Uterus (tissue), 4 donors: Measurements from ENCODE around the gene SFMBT2. TPM values are rescaled to one million over a fixed set of nuclear protein-coding genes. Genes with fewer than 3 reads are reported as not detected.

Experiments used
- DNase-seq, 2 donors: peaks; one replicate each; pipeline ENCODE4 v3.0.0-alpha.2; 2019 to 2020
- H3K27ac ChIP-seq, 2 donors: fragments of 200-600 bp; sonication (generic); 1 replicate in 1 of 2; 2 replicates in 1 of 2; pipeline ENCODE4 v1.5.1; 2016 to 2018
- H3K27me3 ChIP-seq, 2 donors: fragments of 200-600 bp; sonication (generic); one replicate each; pipeline ENCODE4 v1.5.1; 2018 to 2019; ENCODE audit warnings: control low read depth in 1 of 2
- H3K36me3 ChIP-seq, 2 donors: fragments of 200-600 bp; sonication (generic); one replicate each; pipeline ENCODE4 v1.5.1; 2019; ENCODE audit warnings: control low read depth in 1 of 2
- H3K4me1 ChIP-seq, 2 donors: fragments of 200-600 bp; sonication (generic); one replicate each; pipeline ENCODE4 v1.5.1; 2018 to 2019; ENCODE audit warnings: control low read depth in 1 of 2
- H3K4me3 ChIP-seq, 2 donors: fragments of 200-600 bp; sonication (generic); 1 replicate in 1 of 2; 2 replicates in 1 of 2; pipeline ENCODE4 v1.5.1; 2018 to 2019; ENCODE audit warnings: mild to moderate bottlenecking in 1 of 2
- H3K9me3 ChIP-seq, 2 donors: fragments of 200-600 bp; sonication (generic); one replicate each; pipeline ENCODE4 v1.5.1; 2019; ENCODE audit warnings: control low read depth in 1 of 2
- POLR2A ChIP-seq, 2 donors: fragments of 450-650 bp; IDR thresholded peaks; one replicate each; pipeline ENCODE4 v1.6.1; 2016; ENCODE audit warnings: antibody characterized with exemption in 2 of 2, mild to moderate bottlenecking in 1 of 2, moderate library complexity in 1 of 2
- intact Hi-C: fragments of 100-400 bp; cut with DNase I; formaldehyde crosslinking; loops from one replicate; pipeline ENCODE4 v1.15.1; 2023; ENCODE audit warnings: low total_unique reads
- total RNA-seq, 4 donors: library from RNA; depleted of rRNA in 3 of 4; stranded (reverse); fragments of >200 nt in 3 of 4; gene quantifications; one replicate each; pipeline versions ENCODE4 v1.1.0 to v1.2.4, GENCODE V29; 2014 to 2023
- TF ChIP-seq, protein P1 (sequence below), 4 experiments: fragments of 200-600 bp in 2 of 4; fragments of 450-650 bp in 2 of 4; sonication (generic) in 2 of 4; IDR thresholded peaks; one replicate each; pipeline ENCODE4 v1.5.1; 2016 to 2019; ENCODE audit warnings: antibody characterized with exemption in 4 of 4, mild to moderate bottlenecking in 2 of 4, moderate library complexity in 1 of 4
- donor health status: DM: yes; HTN: yes; CAD: no.

The SFMBT2 gene
- total RNA-seq = 10 to 100 TPM in 3 of 4 donors, 1 to 10 TPM in 1; 7.7 to 23.4 (median 14.7) TPM

DNA sequence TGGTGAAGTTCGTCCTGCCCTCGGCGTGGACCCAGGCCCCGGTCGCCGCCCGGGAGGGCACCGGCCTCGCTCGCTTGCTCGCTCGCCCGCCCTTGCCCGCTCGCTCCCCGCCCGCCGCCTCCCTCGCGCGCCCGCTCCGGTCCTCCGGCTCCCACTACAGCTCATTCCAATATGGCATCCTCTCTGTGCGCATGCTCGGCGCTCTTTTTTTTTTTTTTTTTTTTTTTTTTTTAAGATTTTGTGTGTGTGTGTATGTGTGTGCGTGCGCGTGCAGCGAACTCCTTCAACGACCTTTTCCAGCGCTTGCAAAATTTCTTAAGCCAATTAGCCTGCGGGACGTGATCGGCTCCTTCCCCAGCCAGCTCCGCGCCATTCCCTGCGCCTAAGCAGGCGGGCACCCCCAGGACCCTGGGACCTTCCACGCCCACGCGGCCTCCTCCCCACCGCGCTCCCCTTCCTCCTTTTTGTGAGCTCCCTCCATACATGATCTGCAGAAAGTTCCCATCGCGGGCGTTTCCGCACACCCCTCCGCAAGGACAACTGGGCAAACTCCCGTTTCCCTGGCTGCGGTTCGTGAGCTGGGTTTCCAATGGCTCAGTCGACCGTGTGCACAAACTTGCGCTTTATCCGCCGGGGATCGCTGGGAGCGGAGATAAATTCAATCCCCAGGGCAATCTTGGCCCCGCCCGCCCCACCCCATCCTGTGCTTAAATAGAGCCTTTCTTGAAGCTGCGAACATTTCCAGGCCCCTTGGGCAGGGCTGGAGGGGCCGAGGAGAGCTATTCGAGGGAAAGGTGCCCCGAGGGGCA is at the start of gene SFMBT2:
Gene SFMBT2 (minus strand): TSS at position 173 of the 809 bp plus-strand sequence. CDS start 29,136 bp downstream, outside the sequence.
- Histone ChIP-seq H3K9me3 (no peaks in the 10 kb centered on the region), H3K4me3 (peak within 1 kb of the TSS; percentile 72 to 80), H3K27me3 (peaks cover 3 to 9% of the 10 kb centered on the region in 2 donors), H3K27ac (peak within 1 kb of the TSS; percentile 74 to 82), H3K4me1 (peaks cover 0 to 14% of the 10 kb centered on the region in 2 donors), H3K36me3 (no peaks in the 10 kb centered on the region)
- peak; percentile 58 to 66 for DNase-seq
- TF ChIP-seq POLR2A (IDR thresholded peaks at IDR 0.05) = peak in 1 of 2 donors; percentile 41
- TF ChIP-seq, protein P1, sequence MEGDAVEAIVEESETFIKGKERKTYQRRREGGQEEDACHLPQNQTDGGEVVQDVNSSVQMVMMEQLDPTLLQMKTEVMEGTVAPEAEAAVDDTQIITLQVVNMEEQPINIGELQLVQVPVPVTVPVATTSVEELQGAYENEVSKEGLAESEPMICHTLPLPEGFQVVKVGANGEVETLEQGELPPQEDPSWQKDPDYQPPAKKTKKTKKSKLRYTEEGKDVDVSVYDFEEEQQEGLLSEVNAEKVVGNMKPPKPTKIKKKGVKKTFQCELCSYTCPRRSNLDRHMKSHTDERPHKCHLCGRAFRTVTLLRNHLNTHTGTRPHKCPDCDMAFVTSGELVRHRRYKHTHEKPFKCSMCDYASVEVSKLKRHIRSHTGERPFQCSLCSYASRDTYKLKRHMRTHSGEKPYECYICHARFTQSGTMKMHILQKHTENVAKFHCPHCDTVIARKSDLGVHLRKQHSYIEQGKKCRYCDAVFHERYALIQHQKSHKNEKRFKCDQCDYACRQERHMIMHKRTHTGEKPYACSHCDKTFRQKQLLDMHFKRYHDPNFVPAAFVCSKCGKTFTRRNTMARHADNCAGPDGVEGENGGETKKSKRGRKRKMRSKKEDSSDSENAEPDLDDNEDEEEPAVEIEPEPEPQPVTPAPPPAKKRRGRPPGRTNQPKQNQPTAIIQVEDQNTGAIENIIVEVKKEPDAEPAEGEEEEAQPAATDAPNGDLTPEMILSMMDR (IDR thresholded peaks at IDR 0.05) = peak in 1 of 4 experiments; percentile 31
- intact Hi-C loops = no loop called here

DNA sequence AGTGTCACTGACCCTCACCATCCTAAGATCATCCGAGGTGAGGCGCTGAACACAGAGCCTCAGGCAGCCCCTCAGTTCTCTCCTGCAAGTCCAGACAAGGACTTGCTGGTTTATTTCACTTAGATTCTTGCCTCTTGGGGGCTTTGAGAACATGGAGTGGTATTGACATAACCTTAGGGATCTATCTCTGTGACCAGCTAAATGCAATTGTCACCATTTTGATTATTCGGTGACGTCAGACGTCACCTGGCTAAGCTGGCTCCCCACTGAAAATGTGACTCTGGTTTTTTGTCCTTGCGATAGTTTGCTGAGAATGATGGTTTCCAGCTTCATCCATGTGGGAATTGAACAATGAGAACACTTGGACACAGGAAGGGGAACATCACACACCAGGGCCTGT is 49.2 kb upstream of the SFMBT2 start:
- no peak for DNase-seq
- Histone ChIP-seq H3K9me3 (no peaks in the 10 kb centered on the region), H3K27me3 (no peaks in the 10 kb centered on the region), H3K27ac (no peak overlapping the region), H3K4me1 (no peaks in the 10 kb centered on the region), H3K36me3 (no peaks in the 10 kb centered on the region), H3K4me3 (no peak overlapping the region)
- intact Hi-C loops = no loop called here
- TF ChIP-seq, protein P1 (IDR thresholded peaks at IDR 0.05) = no peak
- no peak for TF ChIP-seq POLR2A (IDR thresholded peaks at IDR 0.05)

DNA sequence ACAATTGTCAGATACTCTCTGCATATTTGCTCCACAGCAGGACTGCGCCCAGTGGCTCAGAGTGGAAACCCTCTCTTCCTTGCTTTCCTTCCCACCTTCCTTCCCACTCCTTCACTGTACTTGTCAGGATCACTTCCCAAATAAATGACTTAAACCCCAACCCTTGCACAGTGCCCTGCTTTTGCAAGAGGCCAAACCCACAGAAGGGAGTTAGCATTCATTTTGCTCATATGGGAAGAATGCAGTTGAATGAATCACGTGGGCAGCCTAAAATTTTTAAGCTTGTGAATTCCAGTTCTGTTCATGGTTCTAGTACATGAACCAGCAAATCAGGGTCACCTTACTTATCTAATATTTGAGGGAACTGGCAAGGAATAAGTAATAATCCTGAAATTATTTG is 47.7 kb upstream of the SFMBT2 start:
- Histone ChIP-seq H3K4me1 (no peaks in the 10 kb centered on the region), H3K4me3 (no peak overlapping the region), H3K27me3 (no peaks in the 10 kb centered on the region), H3K36me3 (no peaks in the 10 kb centered on the region), H3K9me3 (no peaks in the 10 kb centered on the region), H3K27ac (no peak overlapping the region)
- DNase-seq = no peak
- TF ChIP-seq, protein P1 (IDR thresholded peaks at IDR 0.05) = no peak
- no peak for TF ChIP-seq POLR2A (IDR thresholded peaks at IDR 0.05)
- intact Hi-C loops = no loop called here

DNA sequence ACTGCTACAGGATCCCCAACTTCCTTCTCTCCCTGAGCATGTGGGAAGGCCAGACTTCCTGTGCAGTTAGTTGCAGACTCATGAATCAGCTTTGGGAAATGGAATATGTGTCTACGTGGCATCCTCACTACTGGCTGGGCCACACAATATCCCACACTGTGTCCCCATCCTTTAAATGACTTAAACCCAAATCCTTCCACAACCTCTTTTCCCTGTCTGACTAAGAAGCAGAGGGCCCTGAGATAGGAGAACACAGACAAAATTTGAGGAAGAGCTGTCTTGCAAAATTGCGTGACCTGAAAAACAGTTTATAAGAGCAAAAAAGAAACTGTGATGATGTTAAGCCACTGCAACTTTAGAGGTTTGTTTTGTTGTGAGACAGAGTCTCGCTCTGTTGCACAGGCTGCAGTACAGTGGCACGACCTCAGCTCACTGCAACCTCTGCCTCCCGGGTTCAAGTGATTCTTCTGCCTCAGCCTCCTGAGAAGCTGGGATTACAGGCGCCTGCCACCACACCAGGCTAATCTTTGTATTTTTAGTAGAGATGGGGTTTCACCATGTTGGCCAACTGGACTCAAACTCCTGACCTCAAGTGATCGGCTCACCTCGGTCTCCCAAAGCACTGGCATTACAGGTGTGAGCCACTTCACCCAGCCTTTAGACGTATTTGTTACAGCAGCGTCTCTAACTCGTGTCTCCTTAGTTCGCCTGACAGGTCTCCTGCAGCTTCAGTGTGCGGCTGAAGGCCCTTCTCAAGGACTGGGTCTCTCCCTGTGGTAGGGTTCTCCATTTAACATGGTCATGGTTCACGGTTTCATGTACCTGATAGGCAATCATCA is 46.9 kb upstream of the SFMBT2 start:
- TF ChIP-seq POLR2A (IDR thresholded peaks at IDR 0.05) = no peak
- TF ChIP-seq, protein P1 (IDR thresholded peaks at IDR 0.05) = no peak
- no peak for DNase-seq
- Histone ChIP-seq H3K27ac (no peak overlapping the region), H3K36me3 (no peaks in the 10 kb centered on the region), H3K4me1 (no peaks in the 10 kb centered on the region), H3K4me3 (no peak overlapping the region), H3K9me3 (no peaks in the 10 kb centered on the region), H3K27me3 (no peaks in the 10 kb centered on the region)
- intact Hi-C loops = no loop called here
